ENCODE data around the gene USH1G.

GRCh38 chr17:74943808-74944522 is 20.9 kb upstream of the USH1G start:
- TF ChIP-seq, protein P1, sequence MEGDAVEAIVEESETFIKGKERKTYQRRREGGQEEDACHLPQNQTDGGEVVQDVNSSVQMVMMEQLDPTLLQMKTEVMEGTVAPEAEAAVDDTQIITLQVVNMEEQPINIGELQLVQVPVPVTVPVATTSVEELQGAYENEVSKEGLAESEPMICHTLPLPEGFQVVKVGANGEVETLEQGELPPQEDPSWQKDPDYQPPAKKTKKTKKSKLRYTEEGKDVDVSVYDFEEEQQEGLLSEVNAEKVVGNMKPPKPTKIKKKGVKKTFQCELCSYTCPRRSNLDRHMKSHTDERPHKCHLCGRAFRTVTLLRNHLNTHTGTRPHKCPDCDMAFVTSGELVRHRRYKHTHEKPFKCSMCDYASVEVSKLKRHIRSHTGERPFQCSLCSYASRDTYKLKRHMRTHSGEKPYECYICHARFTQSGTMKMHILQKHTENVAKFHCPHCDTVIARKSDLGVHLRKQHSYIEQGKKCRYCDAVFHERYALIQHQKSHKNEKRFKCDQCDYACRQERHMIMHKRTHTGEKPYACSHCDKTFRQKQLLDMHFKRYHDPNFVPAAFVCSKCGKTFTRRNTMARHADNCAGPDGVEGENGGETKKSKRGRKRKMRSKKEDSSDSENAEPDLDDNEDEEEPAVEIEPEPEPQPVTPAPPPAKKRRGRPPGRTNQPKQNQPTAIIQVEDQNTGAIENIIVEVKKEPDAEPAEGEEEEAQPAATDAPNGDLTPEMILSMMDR (IDR thresholded peaks at IDR 0.05; ENCODE audit: insufficient read depth, low read length) = no peak
- no peak for TF ChIP-seq POLR2AphosphoS5 (IDR thresholded peaks at IDR 0.05; ENCODE audit: low read depth)
